Heart right ventricle (tissue), 16 donors: ENCODE measurements around the gene CEACAM1. TPM values are rescaled to one million over a fixed set of nuclear protein-coding genes. Genes with fewer than 3 reads are reported as not detected.

Experiments
- ATAC-seq, 8 donors: fragments of 200-7000 bp; cut with Tn5 transposase; one replicate each; pipeline ENCODE4 v1.9.1; 2020; ENCODE audit warnings: mild to moderate bottlenecking in 8 of 8, moderate library complexity in 8 of 8, moderate number of reproducible peaks in 1 of 8
- DNase-seq, 2 donors: peaks; one replicate each; pipeline ENCODE4 v3.0.0-alpha.2; 2020
- H3K27ac ChIP-seq, 10 donors: fragments of 200-600 bp; sonication (generic) in 2 of 10; one replicate each; pipeline versions ENCODE4 v1.5.0 to v1.8.0; 2020 to 2022; ENCODE audit warnings: mild to moderate bottlenecking in 3 of 10
- H3K27me3 ChIP-seq, 7 donors: fragments of 200-600 bp; one replicate each; pipeline ENCODE4 v1.8.0; 2021 to 2022; ENCODE audit warnings: mild to moderate bottlenecking in 2 of 7
- H3K36me3 ChIP-seq, 9 donors: fragments of 200-600 bp; sonication (generic) in 1 of 9; one replicate each; pipeline versions ENCODE4 v1.5.0 to v1.8.0; 2020 to 2022; ENCODE audit warnings: mild to moderate bottlenecking in 2 of 9
- H3K4me1 ChIP-seq, 9 donors: fragments of 200-600 bp; sonication (generic) in 1 of 9; one replicate each; pipeline versions ENCODE4 v1.5.0 to v1.8.0; 2020 to 2022; ENCODE audit warnings: mild to moderate bottlenecking in 4 of 9
- H3K4me3 ChIP-seq, 10 donors: fragments of 200-600 bp; sonication (generic) in 2 of 10; one replicate each; pipeline versions ENCODE4 v1.5.0 to v1.8.0; 2020 to 2022; ENCODE audit warnings: mild to moderate bottlenecking in 7 of 10, moderate library complexity in 2 of 10
- H3K9me3 ChIP-seq, 11 donors: fragments of 200-600 bp in 10 of 11; sonication (generic) in 2 of 11; one replicate each; pipeline versions ENCODE4 v1.5.0 to v1.8.0; 2013 to 2022; ENCODE audit warnings: mild to moderate bottlenecking in 2 of 11, control low read depth in 1 of 11, moderate library complexity in 1 of 11
- CTCF ChIP-seq, 9 donors: fragments of 200-600 bp; sonication (generic) in 2 of 9; IDR thresholded peaks; one replicate each; pipeline versions ENCODE4 v1.5.0 to v1.8.0; 2021 to 2022; ENCODE audit warnings: antibody characterized with exemption in 9 of 9, mild to moderate bottlenecking in 5 of 9, moderate library complexity in 1 of 9
- WGBS, 2 donors: extraction: QIAGEN DNeasy Blood & Tissue Kit; methylation state at CpG; one replicate each; pipeline ENCODE4 v1.1.7; 2013; ENCODE audit warnings: inconsistent platforms in 1 of 2; 5-methylcytosine and 5-hydroxymethylcytosine counted together
- intact Hi-C, 10 donors: fragments of 100-400 bp; cut with DNase I; formaldehyde crosslinking; loops; one replicate each; pipeline versions ENCODE4 v1.11.1 to v1.14.2; 2022
- polyA plus RNA-seq, 2 donors: library from polyadenylated mRNA; stranded (reverse); fragments of 200-250 nt; gene quantifications; one replicate each; pipeline ENCODE4 v1.2.3, GENCODE V29; 2013
- total RNA-seq, 10 donors: library from RNA; stranded (reverse); fragmentation: NEBNext Ultra II Directional in 3 of 10; extraction: Animal tissue kit (Norgen Biotek cat#: 25700) in 3 of 10; gene quantifications; one replicate each; pipeline versions ENCODE4 v1.2.1 to v1.2.4, GENCODE V29; 2021 to 2023
- donor health status: Arrhythmogenic right ventricular cardiomyopathy.
- donor health status: ischemic (EF 13 %, LVEDD 7.1; RV severe dilation, severe dysfunction).
- donor health status: healthy with polysubstance abuse.
- donor health status: DM: no; HTN: yes; CAD: no.
- donor health status: DM: no; HTN: no; CAD: no.
- donor health status: ischemic (EF 25% LVEDD 6.9; RV normal size, moderate dysfunction).
- donor health status: ischemic (EF 25% LVEDD 5.7; RV mildly dilated, moderate dysfunction).
- donor health status: healthy.
- donor health status: DM: yes; HTN: yes; CAD: no.
- donor health status: Ischemic cardiomyopathy.
- donor health status: ischemic (EF 35%, LVEDD 5.7; RV mildly dilated, moderate dysfunction).
- donor health status: nonischemic (EF 11% LVEDD 7.7; RV severe dilation, severe dysfunction).
- donor health status: DM: yes; HTN: yes; CAD: no.
- donor health status: PGD.
- donor health status: ischemic (EF 29% LVEDD 5.4; RV normal size, mild dysfunction).
- donor health status: nonischemic (EF 23%, LVEDD 6.1; RV moderate dilation, normal function).

Gene CEACAM1
- total and polyA plus RNA-seq, 12 donors = 1.2 to 7.8 (median 2.4) TPM

- ATAC-seq (no peak), DNase-seq (no peak)
- H3K36me3 ChIP-seq = no peaks in the 10 kb centered on the region
- peaks cover 0 to 5% (median 0%) of the 10 kb centered on the region in 7 donors for H3K27me3 ChIP-seq
- TF ChIP-seq CTCF (IDR thresholded peaks at IDR 0.05) = no peak
- peaks cover 0 to 18% (median 0%) of the 10 kb centered on the region in 9 donors for H3K4me1 ChIP-seq
- intact Hi-C loops = no loop called here
- no peak overlapping the region for H3K4me3 ChIP-seq
- no peak overlapping the region for H3K27ac ChIP-seq
- no peaks in the 10 kb centered on the region for H3K9me3 ChIP-seq
- WGBS, 2 donors = 53 to 56% methylated on average over 2 of the region's 2 CpGs
These were observed 42.8 kb upstream of the CEACAM1 start for GRCh38 chr19:42571116-42571515.

- Histone ChIP-seq H3K4me1 (peaks cover 0 to 18% (median 3%) of the 10 kb centered on the region in 9 donors), H3K4me3 (no peak overlapping the region), H3K36me3 (no peaks in the 10 kb centered on the region), H3K27ac (no peak overlapping the region), H3K27me3 (peaks cover 0 to 5% (median 0%) of the 10 kb centered on the region in 7 donors), H3K9me3 (no peaks in the 10 kb centered on the region)
- 71 to 74% methylated on average over 2 of the region's 2 CpGs for WGBS, 2 donors
- ATAC-seq = no peak
- intact Hi-C loops = no loop called here
- TF ChIP-seq CTCF (IDR thresholded peaks at IDR 0.05) = no peak
- DNase-seq = no peak
These were observed 40.9 kb upstream of the CEACAM1 start for GRCh38 chr19:42569193-42569592.

GRCh38 chr19:42568006-42568405 lies 39.7 kb upstream of the CEACAM1 start:
- Histone ChIP-seq H3K27ac (no peak overlapping the region), H3K4me3 (no peak overlapping the region), H3K36me3 (no peaks in the 10 kb centered on the region), H3K4me1 (peaks cover 0 to 29% (median 11%) of the 10 kb centered on the region in 9 donors), H3K9me3 (no peaks in the 10 kb centered on the region), H3K27me3 (peaks cover 0 to 4% (median 0%) of the 10 kb centered on the region in 7 donors)
- ATAC-seq = no peak
- DNase-seq = no peak
- no peak for TF ChIP-seq CTCF (IDR thresholded peaks at IDR 0.05)
- intact Hi-C loops = no loop called here
- WGBS, 2 donors = 72 to 74% methylated on average over 4 of the region's 4 CpGs

- intact Hi-C loops = no loop called here
- no peak for TF ChIP-seq CTCF (IDR thresholded peaks at IDR 0.05)
- no peak overlapping the region for H3K4me3 ChIP-seq
- no peak for DNase-seq
- no peak overlapping the region for H3K27ac ChIP-seq
- no peaks in the 10 kb centered on the region for H3K36me3 ChIP-seq
- peaks cover 0 to 29% (median 11%) of the 10 kb centered on the region in 9 donors for H3K4me1 ChIP-seq
- 85 to 89% methylated on average over 4 of the region's 4 CpGs for WGBS, 2 donors
- no peak for ATAC-seq
- no peaks in the 10 kb centered on the region for H3K9me3 ChIP-seq
- H3K27me3 ChIP-seq = peaks cover 0 to 4% (median 0%) of the 10 kb centered on the region in 7 donors
These were observed 39.3 kb upstream of the CEACAM1 start for GRCh38 chr19:42567567-42567966.
